ENCODE data around the gene SYNDIG1. TPM values are rescaled to one million over a fixed set of nuclear protein-coding genes. Genes with fewer than 3 reads are reported as not detected.

SYNDIG1 gene
- total and polyA plus RNA-seq, 9 of the 15 experiments (the other 6 are each of a cell fraction or from before 2014, with no cell fraction given), result not detected

DNA sequence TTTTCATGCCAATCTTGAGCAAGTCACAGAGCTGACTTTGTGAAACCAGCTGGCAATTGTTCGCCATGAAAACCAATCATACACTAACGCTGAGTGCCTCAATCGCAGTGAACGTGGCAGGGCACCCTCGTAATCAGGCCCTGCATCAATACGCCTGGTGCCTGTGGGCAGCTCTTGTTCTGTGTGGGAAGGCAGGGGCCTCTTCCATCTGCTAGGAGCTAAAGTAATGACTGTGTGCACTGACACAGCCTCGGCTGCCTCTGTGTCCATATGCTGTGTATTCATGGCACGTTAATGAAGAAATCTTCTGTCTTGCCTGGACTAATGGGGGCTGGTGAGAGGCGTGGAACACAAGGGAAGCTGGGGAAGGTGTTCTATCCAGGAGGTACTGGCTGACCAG, 27.8 kb upstream of the SYNDIG1 start:
- no TSS peak for BruUV-seq (replicated peaks)
- intact Hi-C loops (cut with micrococcal nuclease) (no loop called here), in situ Hi-C loops (cut with MboI) (no loop called here)
- ChIA-PET POLR2A (interaction anchor here (0.8 kb wide), 1 partner anchor 9 kb away, joined by 3 read pairs; no protein-coding TSS in a partner anchor), CTCF (ENCODE audit: low intra/inter-chr PET ratio) (no interaction called here)
- H3K4me1 ChIP-seq (replicated peaks in 1 of 2; ENCODE audit: control insufficient read depth in 2 of 2, insufficient read depth in 2 of 2, low read length in 2 of 2), result no peaks in the 10 kb centered on the region
- no peaks in the 10 kb centered on the region for H3K27me3 ChIP-seq (ENCODE audit: control insufficient read depth in 2 of 2, insufficient read depth in 2 of 2, low read length in 2 of 2)
- ATAC-seq (no peak), DNase-seq (ENCODE audit: extremely low read depth in 1 of 4, low spot score in 3 of 4) (no peak), FAIRE-seq (no peak)
- H3K9me1 ChIP-seq (ENCODE audit: control insufficient read depth, insufficient read depth, low read length), result no peaks in the 10 kb centered on the region
- no peaks in the 10 kb centered on the region for H3K36me3 ChIP-seq (ENCODE audit: control insufficient read depth, insufficient read depth, low read length)
- H3K27ac ChIP-seq (ENCODE audit: extremely low read depth, low read depth, low read length), result no peak overlapping the region
- no peaks in the 10 kb centered on the region for H4K20me1 ChIP-seq (replicated peaks; ENCODE audit: control insufficient read depth, insufficient read depth, low read length)
- no peak overlapping the region for H3K9ac ChIP-seq (ENCODE audit: insufficient read depth in 1 of 2, low read depth in 2 of 2, low read length in 2 of 2)
- no peak overlapping the region for H3K4me3 ChIP-seq
- WGBS (ENCODE audit: insufficient coverage, low coverage, missing lambda C conversion rate), result 0% methylated on average over 6 of the region's 9 CpGs
- H3K9me3 ChIP-seq (replicated peaks; ENCODE audit: control insufficient read depth, insufficient read depth, low read depth, low read length), result no peaks in the 10 kb centered on the region
- H3K79me2 ChIP-seq (ENCODE audit: control insufficient read depth, insufficient read depth, low read length), result no peaks in the 10 kb centered on the region
- H3K4me2 ChIP-seq (ENCODE audit: insufficient read depth, low read length), result no peak overlapping the region
- H2AFZ ChIP-seq (ENCODE audit: low read depth, low read length), result no peak overlapping the region
- TF ChIP-seq, protein P1, sequence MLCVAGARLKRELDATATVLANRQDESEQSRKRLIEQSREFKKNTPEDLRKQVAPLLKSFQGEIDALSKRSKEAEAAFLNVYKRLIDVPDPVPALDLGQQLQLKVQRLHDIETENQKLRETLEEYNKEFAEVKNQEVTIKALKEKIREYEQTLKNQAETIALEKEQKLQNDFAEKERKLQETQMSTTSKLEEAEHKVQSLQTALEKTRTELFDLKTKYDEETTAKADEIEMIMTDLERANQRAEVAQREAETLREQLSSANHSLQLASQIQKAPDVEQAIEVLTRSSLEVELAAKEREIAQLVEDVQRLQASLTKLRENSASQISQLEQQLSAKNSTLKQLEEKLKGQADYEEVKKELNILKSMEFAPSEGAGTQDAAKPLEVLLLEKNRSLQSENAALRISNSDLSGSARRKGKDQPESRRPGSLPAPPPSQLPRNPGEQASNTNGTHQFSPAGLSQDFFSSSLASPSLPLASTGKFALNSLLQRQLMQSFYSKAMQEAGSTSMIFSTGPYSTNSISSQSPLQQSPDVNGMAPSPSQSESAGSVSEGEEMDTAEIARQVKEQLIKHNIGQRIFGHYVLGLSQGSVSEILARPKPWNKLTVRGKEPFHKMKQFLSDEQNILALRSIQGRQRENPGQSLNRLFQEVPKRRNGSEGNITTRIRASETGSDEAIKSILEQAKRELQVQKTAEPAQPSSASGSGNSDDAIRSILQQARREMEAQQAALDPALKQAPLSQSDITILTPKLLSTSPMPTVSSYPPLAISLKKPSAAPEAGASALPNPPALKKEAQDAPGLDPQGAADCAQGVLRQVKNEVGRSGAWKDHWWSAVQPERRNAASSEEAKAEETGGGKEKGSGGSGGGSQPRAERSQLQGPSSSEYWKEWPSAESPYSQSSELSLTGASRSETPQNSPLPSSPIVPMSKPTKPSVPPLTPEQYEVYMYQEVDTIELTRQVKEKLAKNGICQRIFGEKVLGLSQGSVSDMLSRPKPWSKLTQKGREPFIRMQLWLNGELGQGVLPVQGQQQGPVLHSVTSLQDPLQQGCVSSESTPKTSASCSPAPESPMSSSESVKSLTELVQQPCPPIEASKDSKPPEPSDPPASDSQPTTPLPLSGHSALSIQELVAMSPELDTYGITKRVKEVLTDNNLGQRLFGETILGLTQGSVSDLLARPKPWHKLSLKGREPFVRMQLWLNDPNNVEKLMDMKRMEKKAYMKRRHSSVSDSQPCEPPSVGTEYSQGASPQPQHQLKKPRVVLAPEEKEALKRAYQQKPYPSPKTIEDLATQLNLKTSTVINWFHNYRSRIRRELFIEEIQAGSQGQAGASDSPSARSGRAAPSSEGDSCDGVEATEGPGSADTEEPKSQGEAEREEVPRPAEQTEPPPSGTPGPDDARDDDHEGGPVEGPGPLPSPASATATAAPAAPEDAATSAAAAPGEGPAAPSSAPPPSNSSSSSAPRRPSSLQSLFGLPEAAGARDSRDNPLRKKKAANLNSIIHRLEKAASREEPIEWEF (CRISPR knock-in tag; IDR thresholded peaks at IDR 0.05), result no peak
- TF ChIP-seq, protein P2, sequence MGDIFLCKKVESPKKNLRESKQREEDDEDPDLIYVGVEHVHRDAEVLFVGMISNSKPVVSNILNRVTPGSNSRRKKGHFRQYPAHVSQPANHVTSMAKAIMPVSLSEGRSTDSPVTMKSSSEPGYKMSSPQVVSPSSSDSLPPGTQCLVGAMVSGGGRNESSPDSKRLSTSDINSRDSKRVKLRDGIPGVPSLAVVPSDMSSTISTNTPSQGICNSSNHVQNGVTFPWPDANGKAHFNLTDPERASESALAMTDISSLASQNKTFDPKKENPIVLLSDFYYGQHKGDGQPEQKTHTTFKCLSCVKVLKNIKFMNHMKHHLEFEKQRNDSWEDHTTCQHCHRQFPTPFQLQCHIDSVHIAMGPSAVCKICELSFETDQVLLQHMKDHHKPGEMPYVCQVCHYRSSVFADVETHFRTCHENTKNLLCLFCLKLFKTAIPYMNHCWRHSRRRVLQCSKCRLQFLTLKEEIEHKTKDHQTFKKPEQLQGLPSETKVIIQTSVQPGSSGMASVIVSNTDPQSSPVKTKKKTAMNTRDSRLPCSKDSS (IDR thresholded peaks at IDR 0.05; ENCODE audit: low read depth, partially characterized antibody), result no peak
- TF ChIP-seq, protein P3, sequence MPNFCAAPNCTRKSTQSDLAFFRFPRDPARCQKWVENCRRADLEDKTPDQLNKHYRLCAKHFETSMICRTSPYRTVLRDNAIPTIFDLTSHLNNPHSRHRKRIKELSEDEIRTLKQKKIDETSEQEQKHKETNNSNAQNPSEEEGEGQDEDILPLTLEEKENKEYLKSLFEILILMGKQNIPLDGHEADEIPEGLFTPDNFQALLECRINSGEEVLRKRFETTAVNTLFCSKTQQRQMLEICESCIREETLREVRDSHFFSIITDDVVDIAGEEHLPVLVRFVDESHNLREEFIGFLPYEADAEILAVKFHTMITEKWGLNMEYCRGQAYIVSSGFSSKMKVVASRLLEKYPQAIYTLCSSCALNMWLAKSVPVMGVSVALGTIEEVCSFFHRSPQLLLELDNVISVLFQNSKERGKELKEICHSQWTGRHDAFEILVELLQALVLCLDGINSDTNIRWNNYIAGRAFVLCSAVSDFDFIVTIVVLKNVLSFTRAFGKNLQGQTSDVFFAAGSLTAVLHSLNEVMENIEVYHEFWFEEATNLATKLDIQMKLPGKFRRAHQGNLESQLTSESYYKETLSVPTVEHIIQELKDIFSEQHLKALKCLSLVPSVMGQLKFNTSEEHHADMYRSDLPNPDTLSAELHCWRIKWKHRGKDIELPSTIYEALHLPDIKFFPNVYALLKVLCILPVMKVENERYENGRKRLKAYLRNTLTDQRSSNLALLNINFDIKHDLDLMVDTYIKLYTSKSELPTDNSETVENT (CRISPR knock-in tag; IDR thresholded peaks at IDR 0.05), result no peak
- TF ChIP-seq RBM14 (IDR thresholded peaks at IDR 0.05; ENCODE audit: borderline replicate concordance, insufficient read depth, low read depth, low read length) (no peak), ZFP30 (CRISPR knock-in tag; IDR thresholded peaks at IDR 0.05; ENCODE audit: borderline replicate concordance) (no peak), SMC3 (conservative IDR thresholded peaks at IDR 0.05; ENCODE audit: insufficient read depth, low read depth, low read length) (no peak), TEAD1 (CRISPR knock-in tag; IDR thresholded peaks at IDR 0.05) (no peak), ZNF311 (CRISPR knock-in tag; IDR thresholded peaks at IDR 0.05) (no peak), CCAR2 (IDR thresholded peaks at IDR 0.05; ENCODE audit: low read depth, low read length) (no peak), ZNF551 (CRISPR knock-in tag; IDR thresholded peaks at IDR 0.05) (no peak)
- TF ChIP-seq, protein P4, sequence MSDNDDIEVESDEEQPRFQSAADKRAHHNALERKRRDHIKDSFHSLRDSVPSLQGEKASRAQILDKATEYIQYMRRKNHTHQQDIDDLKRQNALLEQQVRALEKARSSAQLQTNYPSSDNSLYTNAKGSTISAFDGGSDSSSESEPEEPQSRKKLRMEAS (CRISPR knock-in tag; IDR thresholded peaks at IDR 0.05), result no peak
